Gastrocnemius medialis (tissue), 4 donors: Measurements from ENCODE around the gene KLK11.

Experiments used
- CTCF ChIP-seq, 5 experiments: fragments of 450-650 bp in 3 of 5; fragments of 200-600 bp in 2 of 5; sonication (generic) in 2 of 5; IDR thresholded peaks in 4 of 5; conservative IDR thresholded peaks in 1 of 5; 1 replicate in 4 of 5; 2 replicates in 1 of 5; pipeline ENCODE4 v1.5.1; 2016 to 2019; ENCODE audit warnings: antibody characterized with exemption in 5 of 5, mild to moderate bottlenecking in 3 of 5, moderate library complexity in 3 of 5
- POLR2A ChIP-seq, 2 donors: fragments of 450-650 bp; IDR thresholded peaks; one replicate each; pipeline ENCODE4 v1.6.1; 2017; ENCODE audit warnings: antibody characterized with exemption in 2 of 2, mild to moderate bottlenecking in 2 of 2, moderate library complexity in 2 of 2

DNA sequence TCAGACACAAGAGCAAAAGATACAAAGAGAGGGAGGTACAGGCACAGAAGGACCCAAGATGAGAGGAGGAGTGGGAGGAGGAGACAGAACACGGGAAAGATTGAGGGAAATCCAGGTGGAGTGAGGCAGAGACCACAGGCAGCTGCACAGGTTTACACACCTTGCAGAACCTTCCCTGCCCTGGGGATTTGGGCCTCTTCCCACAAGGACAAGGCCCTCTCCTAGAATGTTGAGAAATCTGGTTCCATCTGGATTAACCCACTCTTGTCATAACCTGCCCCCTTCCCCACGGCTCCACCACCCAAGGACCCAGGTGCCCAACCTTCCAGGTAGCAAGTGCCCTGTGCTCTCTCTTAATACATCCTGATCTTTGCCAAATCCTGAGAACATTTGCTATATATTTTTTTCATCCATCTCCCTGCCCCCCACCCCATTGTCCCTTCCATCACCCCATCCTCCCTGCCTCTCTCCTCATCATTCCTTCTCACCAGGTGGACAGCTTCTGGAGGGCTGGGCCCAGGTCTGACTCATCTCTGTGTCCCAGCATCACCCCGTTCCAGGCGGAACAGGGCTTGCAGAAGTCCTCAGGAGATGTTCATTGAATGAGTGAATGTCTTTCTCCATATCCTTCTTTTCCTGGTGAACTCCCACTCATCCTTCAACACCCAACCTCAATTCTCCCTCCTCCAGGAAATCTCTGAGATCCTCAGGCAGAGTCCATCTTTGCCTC, 16.2 kb downstream of the KLK11 start:
- TF ChIP-seq CTCF (IDR thresholded peaks at IDR 0.05 in 4 of 5, conservative IDR thresholded peaks at IDR 0.05 in 1 of 5) (no peak), POLR2A (IDR thresholded peaks at IDR 0.05) (no peak)
